Vagina (tissue), 2 donors: ENCODE data around the gene ZNF17. TPM values are rescaled to one million over a fixed set of nuclear protein-coding genes. Genes with fewer than 3 reads are reported as not detected.

Source experiments
- DNase-seq, 2 donors: peaks; one replicate each; pipeline ENCODE4 v3.0.0-alpha.2; 2017; ENCODE audit errors: extremely low spot score in 2 of 2
- H3K27ac ChIP-seq: fragments of 200-600 bp; sonication (generic); one replicate; pipeline ENCODE4 v1.5.1; 2019
- H3K27me3 ChIP-seq: fragments of 200-600 bp; sonication (generic); one replicate; pipeline ENCODE4 v1.5.1; 2019
- H3K36me3 ChIP-seq, 2 donors: fragments of 200-600 bp; sonication (generic); one replicate each; pipeline ENCODE4 v1.5.1; 2017 to 2019
- H3K4me1 ChIP-seq: fragments of 200-600 bp; sonication (generic); one replicate; pipeline ENCODE4 v1.5.1; 2019
- H3K4me3 ChIP-seq, 2 donors: fragments of 200-600 bp; sonication (generic); 1 replicate in 1 of 2; 2 replicates in 1 of 2; pipeline ENCODE4 v1.5.1; 2016 to 2019
- H3K9me3 ChIP-seq: fragments of 200-600 bp; sonication (generic); one replicate; pipeline ENCODE4 v1.5.1; 2019
- CTCF ChIP-seq, 3 experiments: fragments of 450-650 bp in 2 of 3; fragments of 200-600 bp in 1 of 3; sonication (generic) in 1 of 3; IDR thresholded peaks; one replicate each; pipeline ENCODE4 v1.5.1; 2017 to 2019; ENCODE audit warnings: antibody characterized with exemption in 3 of 3, mild to moderate bottlenecking in 2 of 3, moderate library complexity in 2 of 3
- POLR2A ChIP-seq, 2 donors: fragments of 450-650 bp; IDR thresholded peaks; one replicate each; pipeline ENCODE4 v1.6.1; 2017; ENCODE audit warnings: antibody characterized with exemption in 2 of 2, mild to moderate bottlenecking in 2 of 2, moderate library complexity in 2 of 2
- POLR2AphosphoS5 ChIP-seq, 2 donors: sonication (generic); formaldehyde crosslinking; IDR thresholded peaks; one replicate each; pipeline ENCODE4 v1.9.0; 2017; ENCODE audit warnings: antibody characterized with exemption in 2 of 2, mild to moderate bottlenecking in 2 of 2, low read depth in 1 of 2; ENCODE audit not compliant: insufficient read depth in 1 of 2
- intact Hi-C: fragments of 100-400 bp; cut with DNase I; formaldehyde crosslinking; loops from one replicate; pipeline ENCODE4 v1.15.1; 2023
- total RNA-seq: library from RNA; depleted of rRNA; stranded (reverse); fragments of >200 nt; gene quantifications from one replicate; pipeline ENCODE4 v1.2.3, GENCODE V29; 2016

ZNF17 gene
- total RNA-seq, 1 donor from 2014 or later = 18.4 TPM

- intact Hi-C loops = no loop called here
- Histone ChIP-seq H3K4me3 (peak overlapping the region in 1 of 2 donors; percentile 6), H3K36me3 (peaks cover 8 to 62% of the 10 kb centered on the region in 2 donors), H3K9me3 (peaks cover 63% of the 10 kb centered on the region), H3K4me1 (no peaks in the 10 kb centered on the region), H3K27ac (no peak overlapping the region), H3K27me3 (no peaks in the 10 kb centered on the region)
- DNase-seq = no peak
- no peak for TF ChIP-seq POLR2AphosphoS5 (IDR thresholded peaks at IDR 0.05; ENCODE audit: insufficient read depth in 1 of 2, low read depth in 1 of 2)
- TF ChIP-seq CTCF (IDR thresholded peaks at IDR 0.05) = no peak
- TF ChIP-seq POLR2A (IDR thresholded peaks at IDR 0.05) = no peak
These were observed 10.1 kb downstream of the ZNF17 start for GRCh38 chr19:57421037-57421436.

GRCh38 chr19:57434386-57435061 lies 23.6 kb downstream of the ZNF17 start:
- TF ChIP-seq CTCF (IDR thresholded peaks at IDR 0.05) = no peak
- TF ChIP-seq POLR2A (IDR thresholded peaks at IDR 0.05) = no peak
- no peak for TF ChIP-seq POLR2AphosphoS5 (IDR thresholded peaks at IDR 0.05; ENCODE audit: insufficient read depth in 1 of 2, low read depth in 1 of 2)
- intact Hi-C loops = no loop called here

GRCh38 chr19:57435062-57435978 lies 24.4 kb downstream of the ZNF17 start, which contains the start of gene ZNF749:
TSS of gene ZNF749 (plus strand) at chr19:57435325. CDS start at chr19:57435579, 254 bp downstream.
- intact Hi-C loops = no loop called here
- peaks cover 0 to 19% of the 10 kb centered on the region in 2 donors for H3K36me3 ChIP-seq
- H3K27ac ChIP-seq = peak within 1 kb of the TSS; percentile 30
- H3K4me3 ChIP-seq = peak within 1 kb of the TSS; percentile 69 to 84
- peaks cover 12% of the 10 kb centered on the region for H3K9me3 ChIP-seq
- no peaks in the 10 kb centered on the region for H3K27me3 ChIP-seq
- DNase-seq = peak in 1 of 2 donors; percentile 95
- peaks cover 20% of the 10 kb centered on the region for H3K4me1 ChIP-seq
- TF ChIP-seq POLR2AphosphoS5 (IDR thresholded peaks at IDR 0.05; ENCODE audit: insufficient read depth in 1 of 2, low read depth in 1 of 2) (peak; percentile 58 to 99), CTCF (IDR thresholded peaks at IDR 0.05) (no peak)

More at GRCh38 chr19:57434386-57435061, 23.6 kb downstream of the ZNF17 start:
- no peak for DNase-seq
- Histone ChIP-seq H3K4me3 (peak overlapping the region; percentile 69 to 84), H3K4me1 (peaks cover 20% of the 10 kb centered on the region), H3K27ac (no peak overlapping the region), H3K36me3 (peaks cover 0 to 19% of the 10 kb centered on the region in 2 donors), H3K9me3 (peaks cover 12% of the 10 kb centered on the region), H3K27me3 (no peaks in the 10 kb centered on the region)

- TF ChIP-seq CTCF (IDR thresholded peaks at IDR 0.05) (no peak), POLR2AphosphoS5 (IDR thresholded peaks at IDR 0.05; ENCODE audit: insufficient read depth in 1 of 2, low read depth in 1 of 2) (no peak), POLR2A (IDR thresholded peaks at IDR 0.05) (no peak)
- peaks cover 0 to 27% of the 10 kb centered on the region in 2 donors for H3K36me3 ChIP-seq
- no peak for DNase-seq
- peaks cover 12% of the 10 kb centered on the region for H3K9me3 ChIP-seq
- no peak overlapping the region for H3K27ac ChIP-seq
- no peaks in the 10 kb centered on the region for H3K27me3 ChIP-seq
- intact Hi-C loops = no loop called here
- peaks cover 20% of the 10 kb centered on the region for H3K4me1 ChIP-seq
- H3K4me3 ChIP-seq = peak overlapping the region in 1 of 2 donors; percentile 69
These were observed 25.5 kb downstream of the ZNF17 start for GRCh38 chr19:57436417-57436816.
